ENCODE data around the gene WDTC1.
A peak's percentile ranks its signal among the peaks of the same experiment; 100 is the strongest.

WDTC1 gene

DNA sequence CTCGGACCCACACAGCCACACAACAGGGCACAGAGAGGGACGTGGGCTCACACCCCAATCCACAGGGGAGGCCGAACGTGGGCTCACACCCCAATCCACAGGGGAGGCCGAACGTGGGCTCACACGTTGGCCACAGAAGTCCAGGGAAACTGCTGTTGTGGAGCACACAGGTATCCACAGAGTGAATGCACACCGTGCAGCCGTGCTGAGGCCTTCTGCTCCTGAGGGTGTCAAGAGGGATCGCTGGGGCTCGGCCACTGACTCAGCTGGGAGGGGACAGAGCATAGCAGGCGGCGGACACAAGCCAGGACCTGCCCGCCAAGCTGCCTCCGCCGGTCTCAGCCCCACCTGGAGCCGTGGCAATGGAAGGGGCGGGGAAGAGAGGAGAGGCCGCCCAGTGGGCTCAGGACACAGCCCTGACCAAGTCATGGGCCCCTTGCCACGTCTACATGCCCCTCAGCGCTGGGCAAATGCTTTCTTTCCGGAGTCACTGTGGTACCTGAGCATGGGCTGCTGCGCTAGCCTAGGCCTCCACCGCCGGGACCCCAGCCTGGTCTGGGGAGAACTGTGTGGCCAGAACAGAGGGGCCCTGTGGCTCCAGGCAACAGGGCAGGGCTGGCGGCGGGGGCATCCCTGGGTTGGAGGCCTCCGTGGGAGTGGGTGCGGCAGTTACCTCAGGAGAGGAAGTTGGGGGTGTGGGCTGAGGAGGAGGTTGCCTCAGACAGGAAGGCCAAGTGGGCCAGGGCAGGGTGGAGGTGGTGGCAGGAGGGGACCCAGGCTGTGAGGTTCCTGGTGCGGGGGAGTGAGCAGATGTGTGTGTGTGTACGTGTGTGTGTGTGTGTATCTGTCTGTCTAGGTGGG is 108.6 kb downstream of the WDTC1 start:
- FAIRE-seq (no peak), DNase-seq (ENCODE audit: insufficient read length, low spot score) (no peak)
- TF ChIP-seq POLR2A (IDR thresholded peaks at IDR 0.05; ENCODE audit: low read depth, low read length), result no peak

DNA sequence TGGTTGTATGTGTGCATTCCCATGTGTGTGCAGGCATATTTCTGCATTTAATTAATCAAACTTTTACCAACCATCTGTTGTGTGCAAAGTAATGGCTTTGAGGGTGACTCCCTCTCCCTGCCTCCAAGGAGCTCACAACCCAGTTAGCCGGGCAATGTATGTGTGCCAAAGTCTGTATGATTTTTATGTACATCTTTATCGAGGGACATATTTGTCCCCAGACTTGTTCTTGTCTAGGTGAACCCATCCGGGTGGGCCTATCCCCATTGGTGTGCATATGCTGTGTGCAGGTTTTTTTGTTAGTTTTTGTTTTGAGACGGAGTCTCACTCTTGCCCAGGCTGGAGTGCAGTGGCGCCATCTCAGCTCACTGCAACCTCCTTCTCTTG is 109.2 kb downstream of the WDTC1 start:
- FAIRE-seq, result no peak
- no peak for TF ChIP-seq POLR2A (IDR thresholded peaks at IDR 0.05; ENCODE audit: low read depth, low read length)

DNA sequence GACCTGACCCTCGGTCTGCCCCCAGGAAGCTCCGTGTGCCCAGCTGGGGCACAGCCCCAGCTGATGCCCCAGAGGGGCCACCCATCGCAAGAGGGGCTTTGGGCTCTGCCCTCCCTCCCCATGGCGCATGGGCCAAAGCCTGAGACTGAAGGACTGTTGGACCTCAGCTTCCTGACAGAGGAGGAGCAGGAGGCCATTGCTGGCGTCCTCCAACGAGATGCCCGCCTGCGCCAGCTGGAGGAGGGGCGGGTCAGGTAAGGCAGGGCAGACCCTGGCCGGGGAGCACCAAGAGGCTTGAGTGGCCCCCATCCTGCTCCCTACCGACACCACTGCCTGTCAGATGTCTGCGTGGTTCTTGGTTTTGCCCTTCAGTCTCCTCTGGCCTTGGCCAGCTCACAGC is 110.8 kb downstream of the WDTC1 start:
- no peak for TF ChIP-seq POLR2A (IDR thresholded peaks at IDR 0.05; ENCODE audit: low read depth, low read length)
- no peak for FAIRE-seq

More for the DNA sequence above, 109.2 kb downstream of the WDTC1 start:
- no peak for DNase-seq (ENCODE audit: insufficient read length, low spot score)

GRCh38 chr1:27346357-27346756 is 111.9 kb downstream of the WDTC1 start:
- TF ChIP-seq POLR2A (IDR thresholded peaks at IDR 0.05; ENCODE audit: low read depth, low read length), result no peak
- DNase-seq (ENCODE audit: insufficient read length, low spot score) (no peak), FAIRE-seq (no peak)

More for the DNA sequence above, 110.8 kb downstream of the WDTC1 start:
- no peak for DNase-seq (ENCODE audit: insufficient read length, low spot score)

- no peak for DNase-seq (ENCODE audit: insufficient read length, low spot score)
- TF ChIP-seq POLR2A (IDR thresholded peaks at IDR 0.05; ENCODE audit: low read depth, low read length), result no peak
- no peak for FAIRE-seq
Observed at GRCh38 chr1:27346991-27347624, 112.7 kb downstream of the WDTC1 start.

DNA sequence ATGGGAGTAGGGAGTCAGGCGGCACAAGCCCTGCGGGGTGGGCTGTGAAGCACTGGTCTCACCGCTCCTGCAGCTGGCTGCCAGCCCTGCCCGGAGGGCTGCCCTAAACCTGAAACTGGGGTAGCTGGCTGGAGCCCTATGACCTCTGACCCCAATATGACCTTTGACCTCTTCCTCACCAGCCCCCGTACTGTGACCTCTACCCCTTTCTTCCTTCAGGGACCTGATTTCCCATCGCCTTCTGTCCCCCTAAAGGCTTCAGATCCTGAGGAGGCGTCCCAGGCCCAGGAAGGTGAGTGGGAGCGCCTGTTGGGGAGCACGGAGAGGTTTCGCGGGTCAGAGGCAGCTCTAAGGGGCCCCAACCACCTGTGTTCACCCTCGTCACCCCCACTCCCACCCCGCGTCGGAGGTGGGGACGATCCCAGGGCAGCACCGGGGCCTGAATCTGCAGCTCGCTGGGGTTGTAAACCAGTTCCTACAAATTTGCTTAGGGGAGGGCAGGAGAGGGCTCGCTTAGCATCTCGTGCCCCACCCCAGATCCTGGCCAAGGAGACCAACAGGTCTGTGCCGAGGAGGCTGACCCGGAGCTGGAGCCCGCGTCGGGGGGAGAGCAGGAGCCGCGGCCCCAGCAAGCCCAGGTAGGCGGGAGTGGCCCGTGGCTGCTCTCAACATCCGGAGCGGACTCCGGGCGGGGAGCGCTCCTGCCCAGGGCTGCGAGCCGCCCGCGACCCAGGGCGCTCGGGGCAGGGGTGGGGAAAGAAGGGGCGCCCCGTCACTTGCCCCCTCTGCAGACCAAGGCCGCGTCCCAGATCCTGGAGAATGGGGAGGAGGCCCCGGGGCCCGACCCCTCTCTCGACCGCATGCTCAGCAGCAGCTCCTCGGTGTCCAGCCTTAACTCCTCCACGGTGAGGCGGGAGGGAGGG is 114.7 kb downstream of the WDTC1 start:
- TF ChIP-seq POLR2A (IDR thresholded peaks at IDR 0.05; ENCODE audit: low read depth, low read length), result no peak
- FAIRE-seq, result no peak
- DNase-seq (ENCODE audit: insufficient read length, low spot score), result peak; percentile 51

- TF ChIP-seq POLR2A (IDR thresholded peaks at IDR 0.05; ENCODE audit: low read depth, low read length), result no peak
- no peak for FAIRE-seq
- DNase-seq (ENCODE audit: insufficient read length, low spot score), result no peak
Observed at GRCh38 chr1:27349784-27350662, 115.6 kb downstream of the WDTC1 start.

GRCh38 chr1:27350663-27351540 is 116.5 kb downstream of the WDTC1 start:
- TF ChIP-seq POLR2A (IDR thresholded peaks at IDR 0.05; ENCODE audit: low read depth, low read length), result no peak
- FAIRE-seq (no peak), DNase-seq (ENCODE audit: insufficient read length, low spot score) (no peak)

GRCh38 chr1:27351541-27352107 is 117.2 kb downstream of the WDTC1 start:
- TF ChIP-seq POLR2A (IDR thresholded peaks at IDR 0.05; ENCODE audit: low read depth, low read length), result no peak
- no peak for DNase-seq (ENCODE audit: insufficient read length, low spot score)
- FAIRE-seq, result no peak

- FAIRE-seq (no peak), DNase-seq (ENCODE audit: insufficient read length, low spot score) (no peak)
- TF ChIP-seq POLR2A (IDR thresholded peaks at IDR 0.05; ENCODE audit: low read depth, low read length), result no peak
Observed at GRCh38 chr1:27353166-27353565, 118.7 kb downstream of the WDTC1 start.

GRCh38 chr1:27353629-27354028 is 119.2 kb downstream of the WDTC1 start:
- DNase-seq (ENCODE audit: insufficient read length, low spot score), result no peak
- TF ChIP-seq POLR2A (IDR thresholded peaks at IDR 0.05; ENCODE audit: low read depth, low read length), result no peak
- FAIRE-seq, result no peak

- FAIRE-seq (no peak), DNase-seq (ENCODE audit: insufficient read length, low spot score) (no peak)
- TF ChIP-seq POLR2A (IDR thresholded peaks at IDR 0.05; ENCODE audit: low read depth, low read length), result no peak
Observed at GRCh38 chr1:27355683-27356082, 121.3 kb downstream of the WDTC1 start.
